GM10248 (cell line): ENCODE results near the gene C18orf32.
"Not testable (repeated sequence)": the region's sequence is repeated elsewhere in the genome, so short reads cannot be mapped to it uniquely, and the experiment has no call there.

Source experiments
- CTCF ChIA-PET: fragments of 300-600 bp; sonication (Branson Sonifier 250); formaldehyde crosslinking; extraction: SDS; loops from one replicate; lab custom pipeline; 2021; ENCODE audit warnings: antibody characterized with exemption; lab: Yijun Ruan, JAX
- POLR2A ChIA-PET: fragments of 350-650 bp; sonication (Branson Sonifier 250); formaldehyde crosslinking; extraction: SDS; loops from one replicate; lab custom pipeline; 2020; ENCODE audit warnings: antibody characterized with exemption; lab: Yijun Ruan, JAX
- DNase-seq: peaks from one replicate; pipeline ENCODE4 v3.0.0; 2012; ENCODE audit errors: extremely low spot score
- TF ChIP-seq, protein P1 (sequence below): IDR thresholded peaks from 2 replicates; pipeline ENCODE4 v1.5.1; 2012; ENCODE audit warnings: mild to moderate bottlenecking, low read depth; ENCODE audit errors: extremely low read depth, missing control alignments, control extremely low read depth

C18orf32 gene

DNA sequence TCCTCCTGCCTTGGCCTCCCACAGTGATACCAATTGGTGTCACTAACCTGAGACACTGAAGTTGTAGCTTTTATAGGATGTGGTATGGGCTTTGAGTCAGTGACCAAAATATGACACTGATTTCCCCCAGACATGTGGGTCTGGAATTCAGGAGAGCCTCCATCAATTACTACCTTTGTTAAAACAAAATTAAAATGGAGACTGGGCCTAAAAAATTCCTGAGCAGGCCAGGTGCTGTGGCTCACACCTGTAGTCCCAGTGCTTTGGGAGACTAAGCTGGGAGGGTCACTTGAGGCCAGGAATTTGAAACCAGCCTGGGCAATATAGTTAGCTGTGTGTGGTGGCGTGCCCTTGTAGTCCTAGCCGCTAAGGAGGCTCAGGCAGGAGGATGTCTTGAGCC, 37.9 kb upstream of the C18orf32 start:
- DNase-seq = no peak
- TF ChIP-seq, protein P1, sequence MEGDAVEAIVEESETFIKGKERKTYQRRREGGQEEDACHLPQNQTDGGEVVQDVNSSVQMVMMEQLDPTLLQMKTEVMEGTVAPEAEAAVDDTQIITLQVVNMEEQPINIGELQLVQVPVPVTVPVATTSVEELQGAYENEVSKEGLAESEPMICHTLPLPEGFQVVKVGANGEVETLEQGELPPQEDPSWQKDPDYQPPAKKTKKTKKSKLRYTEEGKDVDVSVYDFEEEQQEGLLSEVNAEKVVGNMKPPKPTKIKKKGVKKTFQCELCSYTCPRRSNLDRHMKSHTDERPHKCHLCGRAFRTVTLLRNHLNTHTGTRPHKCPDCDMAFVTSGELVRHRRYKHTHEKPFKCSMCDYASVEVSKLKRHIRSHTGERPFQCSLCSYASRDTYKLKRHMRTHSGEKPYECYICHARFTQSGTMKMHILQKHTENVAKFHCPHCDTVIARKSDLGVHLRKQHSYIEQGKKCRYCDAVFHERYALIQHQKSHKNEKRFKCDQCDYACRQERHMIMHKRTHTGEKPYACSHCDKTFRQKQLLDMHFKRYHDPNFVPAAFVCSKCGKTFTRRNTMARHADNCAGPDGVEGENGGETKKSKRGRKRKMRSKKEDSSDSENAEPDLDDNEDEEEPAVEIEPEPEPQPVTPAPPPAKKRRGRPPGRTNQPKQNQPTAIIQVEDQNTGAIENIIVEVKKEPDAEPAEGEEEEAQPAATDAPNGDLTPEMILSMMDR = no peak
- POLR2A ChIA-PET = no interaction called here
- CTCF ChIA-PET = interaction anchor here (0.8 to 2.0 kb wide), 3 partner anchors 10 to 17 kb away, joined by 3 to 7 read pairs (median 3); no protein-coding TSS in a partner anchor

DNA sequence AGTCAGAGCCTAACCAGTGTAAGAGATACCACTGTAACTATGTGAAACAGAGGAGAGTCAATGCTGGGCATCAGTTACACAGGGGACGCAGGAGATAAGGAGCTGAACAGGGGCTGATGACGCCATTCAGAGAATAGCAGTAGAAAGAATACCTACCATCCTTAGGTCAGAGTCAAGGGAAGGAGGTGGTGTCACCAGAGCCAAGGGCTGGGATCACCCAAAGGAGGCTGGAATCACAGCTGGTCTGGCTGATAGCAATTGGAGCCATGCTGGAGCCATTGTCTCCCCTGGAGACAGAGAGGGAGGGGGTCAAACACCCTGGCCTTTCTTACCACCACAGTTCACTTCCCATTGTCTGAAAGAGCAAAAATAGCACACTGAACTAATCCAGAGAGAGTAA, 37.3 kb upstream of the C18orf32 start:
- ChIA-PET POLR2A (no interaction called here), CTCF (interaction anchor here (0.8 to 2.0 kb wide), 4 partner anchors 9 to 337 kb away, joined by 3 to 7 read pairs (median 3); no protein-coding TSS in a partner anchor)
- TF ChIP-seq, protein P1 = no peak
- DNase-seq = no peak

GRCh38 chr18:49523580-49524093, 36.6 kb upstream of the C18orf32 start:
- CTCF ChIA-PET = interaction anchor here (0.9 to 2.0 kb wide), 2 partner anchors 13 to 338 kb away, joined by 3 to 7 read pairs; no protein-coding TSS in a partner anchor

DNA sequence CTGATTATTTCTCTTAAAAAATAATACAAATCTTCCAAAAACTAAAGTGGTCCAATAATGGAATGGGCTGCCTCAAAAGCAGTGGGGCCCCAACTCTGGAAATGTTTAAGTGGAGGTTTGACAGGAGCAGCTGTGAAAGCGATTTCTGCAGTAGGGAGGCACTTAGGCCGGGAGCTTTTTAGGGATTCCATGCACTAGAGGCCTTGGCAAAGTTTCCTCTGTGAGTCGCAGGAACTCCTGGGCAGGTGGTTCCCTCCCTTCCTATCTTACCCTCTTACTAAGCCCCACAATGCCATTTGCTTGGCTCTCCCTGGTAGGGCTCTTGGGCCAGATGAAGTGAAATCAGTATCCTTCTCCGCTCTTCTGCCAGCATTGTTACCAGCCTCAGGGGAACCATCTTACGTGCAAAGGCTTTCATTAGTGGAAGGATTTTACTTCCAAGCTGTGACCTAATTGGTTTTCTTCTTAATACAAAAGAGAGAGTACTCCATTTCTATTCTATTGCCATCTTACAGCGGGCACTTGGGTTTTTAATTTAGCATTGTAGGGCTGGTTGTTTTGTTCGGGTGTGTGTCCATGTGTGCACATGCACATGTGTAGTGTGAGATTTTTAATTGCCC, 34.3 kb upstream of the C18orf32 start:
- TF ChIP-seq, protein P1 = no peak
- POLR2A ChIA-PET = no interaction called here
- no peak for DNase-seq
- CTCF ChIA-PET = interaction anchor here (0.9 to 1.5 kb wide), 2 partner anchors 10 to 38 kb away, joined by 3 read pairs; no protein-coding TSS in a partner anchor

More at GRCh38 chr18:49523580-49524093, 36.6 kb upstream of the C18orf32 start:
- DNase-seq, POLR2A ChIA-PET: not testable (repeated sequence)

GRCh38 chr18:49520661-49521145, 33.7 kb upstream of the C18orf32 start:
- DNase-seq = no peak
- ChIA-PET CTCF (interaction anchor here (0.9 kb wide), 1 partner anchor 10 kb away, joined by 3 read pairs; no protein-coding TSS in a partner anchor), POLR2A (no interaction called here)
- TF ChIP-seq, protein P1 = no peak

DNA sequence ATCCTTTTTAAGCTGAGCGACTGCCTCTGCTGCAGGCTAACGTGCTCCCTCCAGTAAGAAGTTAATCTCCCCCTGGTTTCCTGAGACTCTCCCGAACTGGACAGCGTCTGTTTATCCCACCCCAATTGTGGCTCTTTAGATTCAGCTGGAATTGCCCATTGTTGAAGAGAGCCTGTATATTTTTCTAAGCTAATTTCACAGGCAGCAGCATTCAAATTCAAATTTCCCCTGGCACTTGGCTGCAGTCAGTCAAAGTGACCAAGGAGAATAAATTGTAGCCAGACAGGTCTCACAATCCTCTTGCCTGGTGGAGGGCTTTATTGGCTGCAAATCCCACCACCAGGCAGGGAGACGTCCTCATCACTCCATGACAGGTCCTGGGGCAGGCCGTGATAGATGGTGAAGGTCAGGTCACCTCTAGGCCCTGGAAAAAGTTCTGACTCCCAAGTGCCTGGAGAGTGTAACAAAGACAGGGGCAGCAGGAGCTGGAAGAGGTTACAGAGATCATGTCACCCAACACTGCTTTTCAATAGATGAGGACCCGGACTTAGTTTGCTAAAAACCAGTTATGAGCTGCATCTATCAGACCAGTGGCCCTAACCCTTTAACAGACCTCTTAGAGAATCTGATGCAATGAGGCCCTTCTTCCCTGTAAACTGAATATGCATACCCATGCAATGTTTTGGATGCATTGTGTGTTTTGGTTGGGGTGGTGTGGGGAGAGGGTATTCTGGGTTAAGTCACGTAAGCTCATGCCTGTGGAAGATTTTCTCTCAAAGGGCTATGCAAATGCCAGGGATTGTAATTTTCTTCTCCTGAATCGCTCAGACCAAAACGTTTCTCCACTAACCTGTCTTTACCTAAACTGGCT, 32.3 kb upstream of the C18orf32 start:
- ChIA-PET CTCF (interaction anchor here (0.6 to 1.8 kb wide), 5 partner anchors 8 to 39 kb away, joined by 3 to 5 read pairs (median 3); no protein-coding TSS in a partner anchor), POLR2A (no interaction called here)
- no peak for DNase-seq
- TF ChIP-seq, protein P1 = no peak
